DOHH2 (cell line): ENCODE data around the gene GOLPH3L.

Experiments used
- H3F3A ChIP-seq: fragments of 200-600 bp; sonication (generic), shearing (Covaris generic); 2 replicates; pipeline ENCODE4 v1.6.0; 2016; ENCODE audit warnings: antibody characterized with exemption, mild to moderate bottlenecking; ENCODE audit not compliant: control insufficient read depth, insufficient read depth
- H3K27ac ChIP-seq: fragments of 200-600 bp; sonication (generic); 2 replicates; pipeline ENCODE4 v1.5.1; 2014; ENCODE audit warnings: low read depth, mild to moderate bottlenecking, low read length, moderate library complexity
- H3K27me3 ChIP-seq: fragments of 200-600 bp; sonication (generic); 2 replicates; pipeline ENCODE4 v1.6.1; 2014; ENCODE audit warnings: mild to moderate bottlenecking, low read length, mixed read lengths; ENCODE audit not compliant: control insufficient read depth
- H3K36me3 ChIP-seq: fragments of 200-600 bp; sonication (generic); 2 replicates; pipeline ENCODE4 v1.6.1; 2014; ENCODE audit warnings: mild to moderate bottlenecking, low read length, moderate library complexity, mixed read lengths; ENCODE audit not compliant: control insufficient read depth
- H3K4me1 ChIP-seq: fragments of 200-600 bp; sonication (generic); 2 replicates; pipeline ENCODE4 v1.6.1; 2014; ENCODE audit warnings: mild to moderate bottlenecking, low read length, mixed read lengths; ENCODE audit not compliant: control insufficient read depth
- H3K4me2 ChIP-seq: fragments of 200-600 bp; sonication (generic); 2 replicates; pipeline ENCODE4 v1.6.0; 2014; ENCODE audit warnings: mild to moderate bottlenecking, low read length, moderate library complexity
- H3K4me3 ChIP-seq: fragments of 200-600 bp; sonication (generic); 2 replicates; pipeline ENCODE4 v1.5.1; 2014; ENCODE audit warnings: mild to moderate bottlenecking, low read length, mixed read lengths
- H3K79me2 ChIP-seq: fragments of 200-600 bp; sonication (generic); 2 replicates; pipeline ENCODE4 v1.6.1; 2014; ENCODE audit warnings: mild to moderate bottlenecking, low read length, mixed read lengths; ENCODE audit not compliant: control insufficient read depth
- H3K9me2 ChIP-seq: fragments of 200-600 bp; sonication (generic); replicated peaks from 2 replicates; pipeline ENCODE4 v1.6.1; 2014; ENCODE audit warnings: mild to moderate bottlenecking, low read length, mixed read lengths; ENCODE audit not compliant: control insufficient read depth
- H3K9me3 ChIP-seq: fragments of 200-600 bp; sonication (generic); 2 replicates; pipeline ENCODE4 v1.6.1; 2014; ENCODE audit warnings: antibody characterized with exemption, low read length, mixed read lengths; ENCODE audit not compliant: control insufficient read depth, insufficient read depth
- H4K20me1 ChIP-seq: fragments of 200-600 bp; sonication (generic); 2 replicates; pipeline ENCODE4 v1.6.0; 2014; ENCODE audit warnings: low read depth, mild to moderate bottlenecking, antibody characterized with exemption, low read length, moderate library complexity; ENCODE audit not compliant: control insufficient read depth, insufficient read depth
- EZH2phosphoT487 ChIP-seq: fragments of 200-600 bp; sonication (generic); IDR thresholded peaks from 2 replicates; pipeline ENCODE4 v1.6.1; 2017; ENCODE audit warnings: borderline replicate concordance, mild to moderate bottlenecking, antibody characterized with exemption, low read length, moderate library complexity, mixed read lengths
- TF ChIP-seq, protein P1 (sequence below): fragments of 200-600 bp; sonication (generic); IDR thresholded peaks from one replicate; pipeline ENCODE4 v1.5.1; 2014; ENCODE audit warnings: antibody characterized with exemption, mild to moderate bottlenecking, low read depth, low read length; ENCODE audit not compliant: poor library complexity, severe bottlenecking

GOLPH3L gene

DNA sequence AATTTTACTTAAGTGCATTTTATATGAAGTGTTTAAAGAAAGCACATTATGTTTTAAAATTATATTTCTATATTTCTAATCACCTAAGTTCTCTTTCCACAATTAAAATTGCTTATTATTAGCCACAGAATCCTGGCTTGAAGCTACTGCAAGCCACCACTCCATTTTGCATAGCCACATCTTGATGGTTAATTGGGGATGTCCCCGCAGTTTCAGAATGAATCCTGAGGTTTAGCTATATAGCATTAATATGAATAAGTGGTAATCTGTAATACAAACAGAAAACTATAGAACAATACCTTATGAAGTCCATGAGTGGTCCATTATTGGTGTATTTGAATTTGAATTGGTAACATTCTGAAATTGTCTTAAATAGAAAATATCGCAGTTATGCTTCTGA, 11.6 kb upstream of the GOLPH3L start:
- no peak for TF ChIP-seq EZH2phosphoT487
- TF ChIP-seq, protein P1, sequence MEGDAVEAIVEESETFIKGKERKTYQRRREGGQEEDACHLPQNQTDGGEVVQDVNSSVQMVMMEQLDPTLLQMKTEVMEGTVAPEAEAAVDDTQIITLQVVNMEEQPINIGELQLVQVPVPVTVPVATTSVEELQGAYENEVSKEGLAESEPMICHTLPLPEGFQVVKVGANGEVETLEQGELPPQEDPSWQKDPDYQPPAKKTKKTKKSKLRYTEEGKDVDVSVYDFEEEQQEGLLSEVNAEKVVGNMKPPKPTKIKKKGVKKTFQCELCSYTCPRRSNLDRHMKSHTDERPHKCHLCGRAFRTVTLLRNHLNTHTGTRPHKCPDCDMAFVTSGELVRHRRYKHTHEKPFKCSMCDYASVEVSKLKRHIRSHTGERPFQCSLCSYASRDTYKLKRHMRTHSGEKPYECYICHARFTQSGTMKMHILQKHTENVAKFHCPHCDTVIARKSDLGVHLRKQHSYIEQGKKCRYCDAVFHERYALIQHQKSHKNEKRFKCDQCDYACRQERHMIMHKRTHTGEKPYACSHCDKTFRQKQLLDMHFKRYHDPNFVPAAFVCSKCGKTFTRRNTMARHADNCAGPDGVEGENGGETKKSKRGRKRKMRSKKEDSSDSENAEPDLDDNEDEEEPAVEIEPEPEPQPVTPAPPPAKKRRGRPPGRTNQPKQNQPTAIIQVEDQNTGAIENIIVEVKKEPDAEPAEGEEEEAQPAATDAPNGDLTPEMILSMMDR, result no peak
- Histone ChIP-seq H3K27me3 (no peaks in the 10 kb centered on the region), H3K9me2 (no peaks in the 10 kb centered on the region), H3K4me1 (no peaks in the 10 kb centered on the region), H3K36me3 (no peaks in the 10 kb centered on the region), H3K27ac (no peak overlapping the region), H3K79me2 (no peaks in the 10 kb centered on the region), H3K4me3 (no peak overlapping the region), H3K4me2 (no peak overlapping the region), H3F3A (no peaks in the 10 kb centered on the region), H3K9me3 (no peaks in the 10 kb centered on the region), H4K20me1 (no peaks in the 10 kb centered on the region)

DNA sequence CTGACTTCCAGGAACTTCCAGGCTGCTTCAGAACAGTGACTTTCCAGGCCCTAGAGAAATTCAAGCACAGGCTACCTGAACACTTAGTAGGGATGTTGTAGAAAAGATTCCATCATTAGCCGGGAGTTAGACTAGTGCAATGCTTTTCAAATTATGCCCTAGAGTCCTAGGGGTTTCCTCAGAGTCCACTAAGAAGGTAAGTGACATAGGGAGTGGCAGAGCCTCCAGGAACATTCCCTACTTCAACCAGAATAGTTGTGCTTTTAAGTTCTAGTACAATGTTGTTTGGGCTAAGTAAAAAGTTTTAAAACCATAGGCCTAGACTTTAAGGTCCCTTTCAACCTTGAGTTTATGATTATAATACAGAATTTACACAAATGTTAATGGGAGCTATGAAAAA, 9.1 kb upstream of the GOLPH3L start:
- H3F3A ChIP-seq, result no peaks in the 10 kb centered on the region
- H3K9me2 ChIP-seq, result no peaks in the 10 kb centered on the region
- no peak overlapping the region for H3K4me3 ChIP-seq
- H3K27me3 ChIP-seq, result no peaks in the 10 kb centered on the region
- H3K79me2 ChIP-seq, result no peaks in the 10 kb centered on the region
- no peak for TF ChIP-seq EZH2phosphoT487
- TF ChIP-seq, protein P1, result no peak
- H4K20me1 ChIP-seq, result no peaks in the 10 kb centered on the region
- no peaks in the 10 kb centered on the region for H3K4me1 ChIP-seq
- H3K27ac ChIP-seq, result no peak overlapping the region
- no peak overlapping the region for H3K4me2 ChIP-seq
- no peaks in the 10 kb centered on the region for H3K36me3 ChIP-seq
- H3K9me3 ChIP-seq, result no peaks in the 10 kb centered on the region

DNA sequence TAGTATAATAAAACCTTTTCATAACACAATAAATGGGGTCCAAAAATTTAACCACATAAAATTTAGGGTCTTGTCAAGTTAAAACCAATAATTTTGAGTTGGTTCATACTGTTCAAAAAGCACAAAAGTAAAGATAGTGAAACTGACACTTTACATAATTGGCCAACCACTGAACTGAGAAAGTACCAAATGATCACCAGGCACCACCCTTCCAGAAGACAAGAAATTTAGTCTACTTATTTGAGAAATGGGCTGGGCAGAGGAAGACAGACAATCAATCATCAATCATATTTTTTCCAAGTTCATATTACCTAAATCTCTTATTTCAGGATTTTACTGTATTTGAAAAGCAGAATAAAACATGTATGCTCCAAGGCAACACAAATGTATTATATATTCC, 6.5 kb upstream of the GOLPH3L start:
- no peak for TF ChIP-seq EZH2phosphoT487
- TF ChIP-seq, protein P1, result no peak

More for the DNA sequence above, 6.5 kb upstream of the GOLPH3L start:
- Histone ChIP-seq H3F3A (peaks cover 3% of the 10 kb centered on the region; the same call in 1 of the 2 replicates), H3K79me2 (no peaks in the 10 kb centered on the region), H3K36me3 (no peaks in the 10 kb centered on the region), H3K4me1 (peaks cover 1% of the 10 kb centered on the region), H3K9me3 (no peaks in the 10 kb centered on the region), H3K9me2 (no peaks in the 10 kb centered on the region), H3K4me3 (no peak overlapping the region), H3K27ac (no peak overlapping the region), H3K4me2 (no peak overlapping the region), H4K20me1 (no peaks in the 10 kb centered on the region), H3K27me3 (no peaks in the 10 kb centered on the region)
